Activated CD8-positive, alpha-beta memory T cell treated with anti-CD3 and anti-CD28 coated beads for 1 hour (primary cell): ENCODE results near the gene APBB2.
"Not testable (repeated sequence)": the region's sequence is repeated elsewhere in the genome, so short reads cannot be mapped to it uniquely, and the experiment has no call there.

Experiments used
- DNase-seq, 2 donors: peaks; one replicate each; pipeline ENCODE4 v3.0.0-alpha.2; 2020; ENCODE audit warnings: low read depth in 1 of 2; ENCODE audit errors: extremely low read depth in 1 of 2

APBB2 gene

DNA sequence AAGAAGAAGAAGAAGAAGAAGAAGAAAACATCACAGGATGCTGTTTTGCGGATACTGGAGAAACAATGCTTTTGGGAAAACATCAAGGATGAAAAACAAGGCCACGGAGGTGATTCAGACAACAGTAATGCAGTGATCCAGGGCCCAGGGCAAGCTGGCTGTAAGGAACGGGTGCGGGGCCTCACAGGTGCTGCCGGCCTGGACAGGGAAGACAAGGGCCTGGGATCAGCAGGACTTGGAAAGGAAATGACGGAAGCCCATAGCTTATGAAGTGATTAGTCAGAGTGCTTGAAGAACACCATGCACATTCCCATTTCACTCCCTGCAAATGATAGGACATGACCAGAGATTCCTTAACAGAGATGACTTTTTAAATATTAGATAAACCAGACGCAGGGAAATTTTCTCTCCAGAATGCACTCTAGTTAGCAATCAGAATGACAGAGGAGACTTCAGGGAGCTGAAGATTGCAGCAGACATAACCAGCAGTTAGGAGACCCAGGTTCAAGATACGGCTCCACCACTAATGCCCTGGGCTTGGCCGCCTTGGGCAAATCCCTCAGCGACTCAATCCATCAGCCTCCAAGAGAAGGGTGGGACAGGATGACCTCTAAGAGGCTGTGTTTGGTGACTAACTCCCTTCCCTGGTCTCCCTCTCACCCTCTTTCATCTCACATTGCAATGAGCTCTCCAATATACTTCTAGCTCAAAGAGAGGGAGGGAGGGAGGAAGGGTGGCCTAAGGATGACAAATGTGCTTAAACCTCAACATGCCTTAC lies 54.1 kb downstream of the APBB2 start:
- no peak for DNase-seq

- DNase-seq, result no peak
Measured at GRCh38 chr4:41158756-41159155, 55.6 kb downstream of the APBB2 start.

GRCh38 chr4:41158274-41158673 lies 56.1 kb downstream of the APBB2 start:
- DNase-seq, result no peak

- no peak for DNase-seq
Measured at GRCh38 chr4:41157009-41157408, 57.3 kb downstream of the APBB2 start.

GRCh38 chr4:41156574-41156973 lies 57.8 kb downstream of the APBB2 start:
- DNase-seq, result no peak

DNA sequence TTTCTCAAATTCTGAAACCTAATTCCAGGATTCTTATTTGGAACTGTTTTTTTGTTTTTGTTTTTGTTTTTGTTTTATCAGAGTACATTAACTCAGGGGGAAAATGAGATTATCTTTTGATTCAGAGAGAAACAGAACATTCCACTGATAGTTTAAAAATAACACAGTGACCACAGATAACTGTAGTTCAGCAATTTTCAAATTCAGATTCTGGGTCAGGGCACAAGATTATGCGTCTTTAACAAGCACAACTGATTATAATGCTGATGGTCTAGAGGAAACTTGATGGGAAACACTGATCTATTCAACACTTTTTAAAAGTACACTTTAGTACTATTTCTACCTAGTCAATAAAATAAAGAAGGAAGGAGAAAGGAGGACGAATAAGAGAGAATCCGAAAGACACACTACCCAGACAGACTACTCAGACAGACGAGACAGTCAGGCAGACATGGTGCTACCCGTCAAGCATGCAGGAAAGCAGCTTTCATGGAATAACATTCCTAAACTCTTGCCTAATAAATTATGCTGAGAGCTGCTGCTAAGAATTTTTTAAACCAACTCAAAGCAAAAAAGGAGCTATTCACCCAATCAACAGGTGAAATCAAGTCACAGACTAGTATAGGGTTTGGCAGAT lies 59.0 kb downstream of the APBB2 start:
- DNase-seq, result no peak

DNA sequence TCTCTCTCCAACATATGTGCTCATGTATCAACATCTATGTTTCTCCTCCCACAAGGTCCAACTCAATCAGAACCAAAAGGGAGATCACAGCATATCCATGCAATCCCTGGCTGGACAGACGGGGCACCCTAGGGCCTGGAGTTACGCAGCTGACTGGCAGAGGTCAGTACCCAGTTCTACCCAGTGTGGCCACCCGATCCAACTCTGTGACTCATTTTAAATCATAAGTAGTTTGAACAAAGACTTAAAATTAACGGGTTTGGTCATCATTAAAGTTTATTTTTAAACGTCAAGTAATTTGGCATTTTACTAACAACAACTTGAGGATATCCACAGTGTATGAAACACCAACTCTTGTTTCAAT lies 59.5 kb downstream of the APBB2 start:
- no peak for DNase-seq

GRCh38 chr4:41154010-41154813 lies 60.1 kb downstream of the APBB2 start:
- DNase-seq, result no peak

DNA sequence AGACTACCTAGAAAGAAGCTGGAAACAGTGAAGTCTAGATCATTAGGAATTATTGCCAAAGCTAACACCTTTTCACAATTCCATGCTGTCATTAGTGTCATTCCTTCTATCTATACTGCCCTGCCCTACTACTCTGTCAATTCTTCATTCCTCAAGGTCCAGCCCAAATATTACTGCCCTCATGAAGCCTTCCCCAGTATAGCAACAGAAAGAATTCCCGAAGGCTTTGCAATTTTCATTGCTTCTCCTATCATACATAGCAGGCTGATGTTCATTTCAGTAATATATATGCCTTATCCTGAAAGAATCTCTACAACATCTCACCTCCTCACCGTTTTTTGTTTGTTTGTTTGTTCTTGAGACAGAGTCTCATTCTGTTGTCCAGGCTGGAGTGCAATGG lies 63.9 kb downstream of the APBB2 start:
- DNase-seq, result no peak

- DNase-seq, result not testable (repeated sequence)
Measured at GRCh38 chr4:41149568-41149967, 64.8 kb downstream of the APBB2 start.

DNA sequence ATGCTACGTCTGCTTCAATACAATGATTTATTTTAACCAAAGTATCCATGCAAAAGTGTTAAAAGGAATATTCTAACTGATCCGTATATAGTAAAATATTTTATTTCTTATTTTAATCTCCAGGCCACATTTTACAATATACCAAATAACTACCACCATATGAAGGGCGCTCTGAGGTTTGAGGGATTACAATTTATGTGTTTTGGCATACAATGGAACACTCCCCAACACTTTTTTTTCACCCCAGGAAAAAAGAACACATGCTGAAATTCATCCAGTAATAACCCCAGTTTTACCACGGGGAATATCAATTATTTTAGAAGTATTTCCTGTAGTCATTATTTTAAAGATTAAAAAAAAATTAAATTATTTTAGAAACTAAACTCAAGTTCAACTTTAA lies 65.4 kb downstream of the APBB2 start:
- DNase-seq, result no peak

DNA sequence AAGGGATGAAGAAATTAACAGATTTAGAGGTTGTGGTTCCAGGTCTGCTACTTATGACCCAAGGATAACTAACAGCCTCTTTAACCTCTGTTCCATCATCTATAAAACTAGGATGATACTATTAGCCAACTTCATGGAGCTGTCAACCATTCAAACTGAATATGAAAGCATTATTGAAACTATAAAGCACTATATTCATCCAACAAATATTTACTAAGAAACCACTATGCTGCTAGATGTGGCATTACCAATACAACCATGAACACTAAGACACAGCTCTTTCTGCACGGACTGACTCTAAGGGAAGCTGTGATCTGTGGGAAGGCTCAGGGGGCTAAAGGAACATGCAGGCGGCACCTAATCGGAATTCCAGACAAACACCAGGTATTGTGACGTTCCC lies 66.0 kb downstream of the APBB2 start:
- no peak for DNase-seq

GRCh38 chr4:41147570-41147969 lies 66.8 kb downstream of the APBB2 start:
- not testable (repeated sequence) for DNase-seq

DNA sequence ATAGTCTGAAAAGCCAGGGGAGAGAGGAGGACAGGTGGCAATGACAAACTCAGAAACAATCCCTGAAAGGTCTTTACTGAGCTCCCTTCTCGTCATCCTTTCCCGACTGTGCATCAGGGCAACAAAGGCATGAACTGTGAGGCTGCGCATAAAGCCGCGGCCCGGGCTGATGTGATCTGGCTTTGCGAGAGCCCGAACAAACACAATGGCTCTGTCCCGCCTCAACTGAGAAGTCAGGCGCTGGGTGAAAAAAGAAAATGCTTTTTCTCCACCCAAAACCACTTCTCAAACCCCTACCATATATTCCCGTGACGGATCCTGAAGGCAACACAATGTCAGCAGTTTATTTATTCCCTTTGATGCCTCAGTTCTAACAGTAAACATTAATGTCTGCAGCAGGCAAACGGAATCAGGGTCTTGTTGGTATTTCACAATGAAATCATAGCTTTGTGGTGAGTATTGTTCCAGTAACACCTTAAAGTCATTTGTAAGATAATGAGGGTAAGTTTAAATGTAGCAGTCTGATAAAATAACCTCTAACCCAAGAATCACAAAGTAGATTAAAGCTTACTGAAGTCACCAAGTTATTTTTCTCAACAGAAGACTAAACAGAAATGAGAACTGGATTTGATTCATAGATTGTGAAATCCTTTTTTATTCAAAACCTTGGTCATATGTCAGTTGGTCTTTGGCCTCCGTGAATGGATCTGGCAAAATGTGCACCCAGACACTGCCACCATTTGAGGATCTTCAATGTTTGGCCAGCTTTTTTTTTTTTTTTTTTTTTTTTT lies 67.4 kb downstream of the APBB2 start:
- no peak for DNase-seq

DNA sequence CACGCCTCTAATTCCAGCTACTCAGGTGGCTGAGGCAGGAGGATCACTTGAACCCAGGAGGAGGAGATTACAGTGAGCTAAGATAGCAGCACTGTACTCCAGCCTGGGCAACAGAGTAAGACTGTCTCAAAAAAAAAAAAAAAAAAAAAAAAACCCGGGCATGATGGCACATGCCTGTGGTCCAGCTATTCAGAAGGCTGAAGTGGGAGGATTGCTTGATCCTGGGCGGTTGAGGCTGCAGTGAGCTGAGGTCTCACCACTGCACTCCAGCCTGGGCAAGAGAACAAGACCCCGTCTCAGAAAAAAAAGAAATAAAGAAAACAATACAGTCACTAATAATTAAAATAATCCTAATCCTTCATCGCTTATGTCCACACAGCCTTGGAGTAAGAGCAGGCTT lies 68.1 kb downstream of the APBB2 start:
- DNase-seq, result no peak

- DNase-seq, result no peak
Measured at GRCh38 chr4:41145571-41146078, 68.7 kb downstream of the APBB2 start.

DNA sequence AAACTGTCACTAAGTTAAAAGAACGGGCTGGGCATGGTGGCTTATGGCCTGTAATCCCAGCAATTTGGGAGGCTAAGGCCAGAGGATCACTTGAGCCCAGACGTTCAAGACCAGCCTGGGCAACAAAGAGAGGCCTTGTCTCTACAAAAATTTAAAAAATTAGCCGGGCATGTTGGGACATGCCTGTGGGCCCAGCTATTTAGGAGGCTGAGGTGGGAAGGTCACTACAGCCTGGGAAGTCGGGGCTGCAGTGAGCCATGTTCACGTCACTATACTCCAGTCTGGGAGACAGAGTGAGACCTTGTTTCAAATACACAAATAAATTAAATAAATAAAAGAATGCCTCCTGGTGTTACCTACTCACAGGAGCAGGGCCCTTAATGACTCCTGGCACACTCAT lies 69.5 kb downstream of the APBB2 start:
- DNase-seq, result no peak

GRCh38 chr4:41144040-41144379 lies 70.3 kb downstream of the APBB2 start:
- DNase-seq, result no peak

- no peak for DNase-seq
Measured at GRCh38 chr4:41143311-41144039, 70.9 kb downstream of the APBB2 start.
